Coronary artery (tissue), 2 donors: ENCODE data around the gene CEBPE.

Experiments used
- DNase-seq: peaks from one replicate; pipeline ENCODE4 v3.0.0-alpha.2; 2017; ENCODE audit warnings: low spot score
- H3K27ac ChIP-seq, 2 donors: fragments of 200-600 bp; sonication (generic); one replicate each; pipeline ENCODE4 v1.5.1; 2016 to 2019
- H3K4me3 ChIP-seq: fragments of 200-600 bp; sonication (generic); 2 replicates; pipeline ENCODE4 v1.5.1; 2016; ENCODE audit warnings: mild to moderate bottlenecking, moderate library complexity
- CTCF ChIP-seq: fragments of 200-600 bp; sonication (generic); IDR thresholded peaks from one replicate; pipeline ENCODE4 v1.5.1; 2019; ENCODE audit warnings: antibody characterized with exemption

The CEBPE gene

GRCh38 chr14:23139874-23140273 is 20.8 kb upstream of the CEBPE start:
- no peak for DNase-seq
- Histone ChIP-seq H3K27ac (no peak overlapping the region), H3K4me3 (no peak overlapping the region)
- TF ChIP-seq CTCF, result no peak

- H3K27ac ChIP-seq, result no peak overlapping the region
- TF ChIP-seq CTCF, result no peak
- DNase-seq, result no peak
- no peak overlapping the region for H3K4me3 ChIP-seq
Measured at GRCh38 chr14:23137813-23138535, 18.9 kb upstream of the CEBPE start.

GRCh38 chr14:23137192-23137812 is 18.2 kb upstream of the CEBPE start:
- Histone ChIP-seq H3K4me3 (no peak overlapping the region), H3K27ac (no peak overlapping the region)
- no peak for TF ChIP-seq CTCF
- no peak for DNase-seq

- TF ChIP-seq CTCF, result no peak
- Histone ChIP-seq H3K4me3 (no peak overlapping the region), H3K27ac (no peak overlapping the region)
- DNase-seq, result no peak
Measured at GRCh38 chr14:23136566-23137133, 17.6 kb upstream of the CEBPE start.

GRCh38 chr14:23132970-23133369 is 13.9 kb upstream of the CEBPE start:
- TF ChIP-seq CTCF, result no peak
- H3K4me3 ChIP-seq, result no peak overlapping the region
- no peak overlapping the region for H3K27ac ChIP-seq
- DNase-seq, result no peak

- Histone ChIP-seq H3K4me3 (no peak overlapping the region), H3K27ac (no peak overlapping the region)
Measured at GRCh38 chr14:23131482-23131881, 12.4 kb upstream of the CEBPE start.

More at GRCh38 chr14:23131482-23131881, 12.4 kb upstream of the CEBPE start:
- no peak for DNase-seq
- no peak for TF ChIP-seq CTCF
